Mesodermal cell (in vitro differentiated cells): ENCODE measurements around the gene CAMK2G.

ENCODE experiments used
- H3K27ac ChIP-seq: 2 replicates; pipeline ENCODE4 v1.7.0; 2013; ENCODE audit warnings: mild to moderate bottlenecking, low read depth, low read length, moderate library complexity; ENCODE audit not compliant: severe bottlenecking
- H3K36me3 ChIP-seq: 2 replicates; pipeline ENCODE4 v1.7.1; 2013; ENCODE audit warnings: mild to moderate bottlenecking, low read length, moderate library complexity; ENCODE audit not compliant: control insufficient read depth, insufficient read depth
- H3K4me1 ChIP-seq: one replicate; pipeline ENCODE4 v1.7.1; 2013; ENCODE audit warnings: mild to moderate bottlenecking, low read length; ENCODE audit not compliant: insufficient read depth, control insufficient read depth, poor library complexity, severe bottlenecking
- H3K4me3 ChIP-seq: 2 replicates; pipeline ENCODE4 v1.7.0; 2013; ENCODE audit warnings: low read length, control low read depth, mild to moderate bottlenecking; ENCODE audit not compliant: insufficient read depth, poor library complexity, severe bottlenecking; ENCODE audit errors: extremely low read depth
- H3K9me3 ChIP-seq: 2 replicates; pipeline ENCODE4 v1.7.1; 2013; ENCODE audit warnings: mild to moderate bottlenecking, low read length, moderate library complexity; ENCODE audit not compliant: control insufficient read depth
- WGBS, 2 experiments: methylation state at CpG; one replicate each; pipeline ENCODE4 v1.1.5; 2013; ENCODE audit warnings: missing lambda C conversion rate in 2 of 2; ENCODE audit not compliant: insufficient coverage in 2 of 2; 5-methylcytosine and 5-hydroxymethylcytosine counted together

CAMK2G gene

GRCh38 chr10:73819513-73820093 is 54.8 kb downstream of the CAMK2G start:
- H3K36me3 ChIP-seq: peaks cover 38% of the 10 kb centered on the region
- H3K27ac ChIP-seq: no peak overlapping the region
- no peaks in the 10 kb centered on the region for H3K9me3 ChIP-seq
- 90 to 96% methylated on average over 19 to 20 of the region's 20 CpGs for WGBS, 2 experiments
- H3K4me3 ChIP-seq: no peak overlapping the region
- peaks cover 19% of the 10 kb centered on the region for H3K4me1 ChIP-seq

GRCh38 chr10:73819081-73819480 is 55.3 kb downstream of the CAMK2G start:
- WGBS, 2 experiments: 89 to 93% methylated on average over 3 to 5 of the region's 5 CpGs
- Histone ChIP-seq H3K4me3 (no peak overlapping the region), H3K9me3 (no peaks in the 10 kb centered on the region), H3K36me3 (peaks cover 38% of the 10 kb centered on the region), H3K4me1 (peaks cover 19% of the 10 kb centered on the region), H3K27ac (no peak overlapping the region)

- Histone ChIP-seq H3K4me1 (peaks cover 19% of the 10 kb centered on the region), H3K36me3 (peaks cover 33% of the 10 kb centered on the region), H3K27ac (no peak overlapping the region), H3K4me3 (no peak overlapping the region), H3K9me3 (no peaks in the 10 kb centered on the region)
- WGBS, 2 experiments: 91 to 93% methylated on average over 8 of the region's 10 CpGs
These were observed 56.0 kb downstream of the CAMK2G start for GRCh38 chr10:73818402-73818801.

- Histone ChIP-seq H3K9me3 (no peaks in the 10 kb centered on the region), H3K27ac (no peak overlapping the region), H3K4me3 (no peak overlapping the region), H3K36me3 (peaks cover 31% of the 10 kb centered on the region), H3K4me1 (peaks cover 19% of the 10 kb centered on the region)
- WGBS, 2 experiments: 90 to 97% methylated on average over 5 of the region's 5 CpGs
These were observed 56.5 kb downstream of the CAMK2G start for GRCh38 chr10:73817826-73818225.

- H3K4me1 ChIP-seq: peaks cover 19% of the 10 kb centered on the region
- peaks cover 28% of the 10 kb centered on the region for H3K36me3 ChIP-seq
- WGBS, 2 experiments: 88 to 92% methylated on average over 8 to 9 of the region's 10 CpGs
- H3K4me3 ChIP-seq: no peak overlapping the region
- no peak overlapping the region for H3K27ac ChIP-seq
- no peaks in the 10 kb centered on the region for H3K9me3 ChIP-seq
These were observed 57.2 kb downstream of the CAMK2G start for GRCh38 chr10:73816917-73817729.

- Histone ChIP-seq H3K27ac (no peak overlapping the region), H3K36me3 (peaks cover 18% of the 10 kb centered on the region), H3K4me1 (peaks cover 19% of the 10 kb centered on the region), H3K4me3 (no peak overlapping the region), H3K9me3 (no peaks in the 10 kb centered on the region)
These were observed 58.7 kb downstream of the CAMK2G start for GRCh38 chr10:73815719-73816030.

- Histone ChIP-seq H3K9me3 (no peaks in the 10 kb centered on the region), H3K27ac (no peak overlapping the region), H3K4me3 (no peak overlapping the region), H3K36me3 (peaks cover 18% of the 10 kb centered on the region), H3K4me1 (peaks cover 18% of the 10 kb centered on the region)
- 88 to 95% methylated on average over 15 to 16 of the region's 22 CpGs for WGBS, 2 experiments
These were observed 59.2 kb downstream of the CAMK2G start for GRCh38 chr10:73814896-73815718.

GRCh38 chr10:73814276-73814895 is 60.0 kb downstream of the CAMK2G start:
- no peak overlapping the region for H3K4me3 ChIP-seq
- H3K36me3 ChIP-seq: peaks cover 18% of the 10 kb centered on the region
- no peak overlapping the region for H3K27ac ChIP-seq
- H3K9me3 ChIP-seq: no peaks in the 10 kb centered on the region
- 92 to 96% methylated on average over 11 of the region's 13 CpGs for WGBS, 2 experiments
- peaks cover 11% of the 10 kb centered on the region for H3K4me1 ChIP-seq

- H3K4me3 ChIP-seq: no peak overlapping the region
- H3K4me1 ChIP-seq: peaks cover 8% of the 10 kb centered on the region
- no peaks in the 10 kb centered on the region for H3K9me3 ChIP-seq
- H3K27ac ChIP-seq: no peak overlapping the region
- peaks cover 28% of the 10 kb centered on the region for H3K36me3 ChIP-seq
- WGBS, 2 experiments: 95 to 100% methylated on average over 4 of the region's 7 CpGs
These were observed 61.0 kb downstream of the CAMK2G start for GRCh38 chr10:73813333-73813732.

- no peak overlapping the region for H3K27ac ChIP-seq
- peaks cover 32% of the 10 kb centered on the region for H3K36me3 ChIP-seq
- peaks cover 5% of the 10 kb centered on the region for H3K4me1 ChIP-seq
- no peaks in the 10 kb centered on the region for H3K9me3 ChIP-seq
- no peak overlapping the region for H3K4me3 ChIP-seq
- WGBS, 2 experiments: 81 to 87% methylated on average over 3 to 4 of the region's 4 CpGs
These were observed 61.7 kb downstream of the CAMK2G start for GRCh38 chr10:73812657-73813056.
